ENCODE results near the gene SLC35F3.

The SLC35F3 gene

GRCh38 chr1:234277161-234277868, 372.8 kb downstream of the SLC35F3 start:
- H3K4me1 ChIP-seq (ENCODE audit: control insufficient read depth in 1 of 2, insufficient read depth in 1 of 2, low read depth in 1 of 2, low read length in 1 of 2), result no peaks in the 10 kb centered on the region
- H3K4me3 ChIP-seq (ENCODE audit: low read depth in 1 of 2, low read length in 1 of 2), result no peak overlapping the region
- H3K27ac ChIP-seq, result no peak overlapping the region
- no peak for TF ChIP-seq CTCF (IDR thresholded peaks at IDR 0.05)
- H3K27me3 ChIP-seq, result no peaks in the 10 kb centered on the region
- no peaks in the 10 kb centered on the region for H3K9me3 ChIP-seq
- H3K36me3 ChIP-seq, result no peaks in the 10 kb centered on the region

- Histone ChIP-seq H3K27me3 (no peaks in the 10 kb centered on the region), H3K27ac (no peak overlapping the region), H3K4me3 (ENCODE audit: low read depth in 1 of 2, low read length in 1 of 2) (no peak overlapping the region), H3K4me1 (ENCODE audit: control insufficient read depth in 1 of 2, insufficient read depth in 1 of 2, low read depth in 1 of 2, low read length in 1 of 2) (no peaks in the 10 kb centered on the region), H3K9me3 (no peaks in the 10 kb centered on the region), H3K36me3 (no peaks in the 10 kb centered on the region)
- no peak for TF ChIP-seq CTCF (IDR thresholded peaks at IDR 0.05)
These were observed 374.5 kb downstream of the SLC35F3 start for GRCh38 chr1:234279021-234279420.

- no peak for TF ChIP-seq CTCF (IDR thresholded peaks at IDR 0.05)
- Histone ChIP-seq H3K27me3 (no peaks in the 10 kb centered on the region), H3K36me3 (no peaks in the 10 kb centered on the region), H3K4me3 (ENCODE audit: low read depth in 1 of 2, low read length in 1 of 2) (no peak overlapping the region), H3K9me3 (no peaks in the 10 kb centered on the region), H3K27ac (no peak overlapping the region), H3K4me1 (ENCODE audit: control insufficient read depth in 1 of 2, insufficient read depth in 1 of 2, low read depth in 1 of 2, low read length in 1 of 2) (no peaks in the 10 kb centered on the region)
These were observed 376.0 kb downstream of the SLC35F3 start for GRCh38 chr1:234280500-234280899.

GRCh38 chr1:234281826-234282489, 377.5 kb downstream of the SLC35F3 start:
- Histone ChIP-seq H3K27ac (no peak overlapping the region), H3K9me3 (no peaks in the 10 kb centered on the region), H3K4me3 (ENCODE audit: low read depth in 1 of 2, low read length in 1 of 2) (no peak overlapping the region), H3K27me3 (no peaks in the 10 kb centered on the region), H3K36me3 (no peaks in the 10 kb centered on the region), H3K4me1 (ENCODE audit: control insufficient read depth in 1 of 2, insufficient read depth in 1 of 2, low read depth in 1 of 2, low read length in 1 of 2) (no peaks in the 10 kb centered on the region)
- TF ChIP-seq CTCF (IDR thresholded peaks at IDR 0.05), result no peak

- Histone ChIP-seq H3K9me3 (no peaks in the 10 kb centered on the region), H3K36me3 (no peaks in the 10 kb centered on the region), H3K27ac (no peak overlapping the region), H3K4me1 (ENCODE audit: control insufficient read depth in 1 of 2, insufficient read depth in 1 of 2, low read depth in 1 of 2, low read length in 1 of 2) (no peaks in the 10 kb centered on the region), H3K4me3 (ENCODE audit: low read depth in 1 of 2, low read length in 1 of 2) (no peak overlapping the region), H3K27me3 (no peaks in the 10 kb centered on the region)
- TF ChIP-seq CTCF (IDR thresholded peaks at IDR 0.05), result no peak
These were observed 381.7 kb downstream of the SLC35F3 start for GRCh38 chr1:234286206-234286605.
